G401 (cell line): ENCODE measurements around the gene ZNF467. TPM values are rescaled to one million over a fixed set of nuclear protein-coding genes. Genes with fewer than 3 reads are reported as not detected.

Experiments used
- DNase-seq: peaks from one replicate; pipeline ENCODE4 v3.0.0-alpha.2; 2015; ENCODE audit warnings: low spot score
- in situ Hi-C: cut with HindIII; loops from 2 replicates; pipeline ENCODE4 v1.10.0; 2016; ENCODE audit warnings: low sequenced_read_pairs, mixed read lengths
- total RNA-seq: library from RNA; depleted of rRNA; stranded (reverse); fragments of >200 nt; shearing (Covaris generic); gene quantifications from 2 replicates; pipeline ENCODE4 v1.2.3, GENCODE V29; 2014

The ZNF467 gene
- total RNA-seq, 1 experiment from 2014 or later, result 9.8 TPM

GRCh38 chr7:149733131-149733923 lies 40.1 kb downstream of the ZNF467 start:
- in situ Hi-C loops, result no loop called here
- no peak for DNase-seq

- DNase-seq, result no peak
- in situ Hi-C loops, result no loop called here
Observed at GRCh38 chr7:149732611-149733010, 40.8 kb downstream of the ZNF467 start.

GRCh38 chr7:149732111-149732561 lies 41.3 kb downstream of the ZNF467 start:
- peak; percentile 20 for DNase-seq
- in situ Hi-C loops, result no loop called here

GRCh38 chr7:149731207-149731955 lies 42.0 kb downstream of the ZNF467 start:
- in situ Hi-C loops, result no loop called here
- no peak for DNase-seq

GRCh38 chr7:149729983-149730801 lies 43.2 kb downstream of the ZNF467 start:
- DNase-seq, result no peak
- in situ Hi-C loops, result no loop called here

GRCh38 chr7:149729586-149729982 lies 43.8 kb downstream of the ZNF467 start:
- DNase-seq, result no peak
- in situ Hi-C loops, result no loop called here

GRCh38 chr7:149728491-149729375 lies 44.7 kb downstream of the ZNF467 start:
- no peak for DNase-seq
- in situ Hi-C loops, result no loop called here

- DNase-seq, result no peak
- in situ Hi-C loops, result no loop called here
Observed at GRCh38 chr7:149727899-149728476, 45.4 kb downstream of the ZNF467 start.

- in situ Hi-C loops, result no loop called here
- no peak for DNase-seq
Observed at GRCh38 chr7:149727053-149727898, 46.1 kb downstream of the ZNF467 start.

GRCh38 chr7:149725916-149726315 lies 47.5 kb downstream of the ZNF467 start:
- DNase-seq, result no peak
- in situ Hi-C loops, result no loop called here

- no peak for DNase-seq
Observed at GRCh38 chr7:149725426-149725821, 48.0 kb downstream of the ZNF467 start.

GRCh38 chr7:149724661-149725425 lies 48.5 kb downstream of the ZNF467 start:
- DNase-seq, result no peak
- in situ Hi-C loops, result no loop called here

More at GRCh38 chr7:149725426-149725821, 48.0 kb downstream of the ZNF467 start:
- in situ Hi-C loops, result no loop called here

- no peak for DNase-seq
- in situ Hi-C loops, result no loop called here
Observed at GRCh38 chr7:149723795-149724495, 49.4 kb downstream of the ZNF467 start.

GRCh38 chr7:149723082-149723767 lies 50.2 kb downstream of the ZNF467 start:
- in situ Hi-C loops, result no loop called here
- DNase-seq, result no peak

GRCh38 chr7:149722356-149722957 lies 50.9 kb downstream of the ZNF467 start:
- in situ Hi-C loops, result no loop called here
- DNase-seq, result no peak
